Left forelimb (tissue), 1 donor: ENCODE data around the gene SASH1.

Experiments
- DNase-seq: peaks from one replicate; pipeline ENCODE4 v3.0.0-alpha.2; 2018; ENCODE audit warnings: low spot score

The SASH1 gene

DNA sequence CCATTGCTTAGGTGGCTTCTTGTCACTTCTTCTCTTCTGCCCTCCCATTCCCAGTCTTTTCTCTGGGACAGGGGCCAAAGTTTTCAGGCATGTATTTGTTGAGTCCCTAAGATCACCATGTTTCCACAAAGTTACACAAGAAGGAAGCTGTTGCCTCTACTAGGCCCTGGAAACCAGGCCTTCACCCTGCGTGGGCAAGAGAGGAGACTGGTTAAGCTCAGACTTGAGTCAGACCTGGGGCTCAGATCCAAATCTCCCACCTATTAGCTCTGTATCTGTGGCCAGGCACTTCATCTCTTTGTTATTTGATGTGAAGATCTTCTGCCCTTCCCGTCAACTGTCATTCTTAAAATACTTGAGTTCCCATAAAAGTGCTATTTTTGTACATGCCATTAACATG, 154.6 kb downstream of the SASH1 start:
- DNase-seq: no peak

DNA sequence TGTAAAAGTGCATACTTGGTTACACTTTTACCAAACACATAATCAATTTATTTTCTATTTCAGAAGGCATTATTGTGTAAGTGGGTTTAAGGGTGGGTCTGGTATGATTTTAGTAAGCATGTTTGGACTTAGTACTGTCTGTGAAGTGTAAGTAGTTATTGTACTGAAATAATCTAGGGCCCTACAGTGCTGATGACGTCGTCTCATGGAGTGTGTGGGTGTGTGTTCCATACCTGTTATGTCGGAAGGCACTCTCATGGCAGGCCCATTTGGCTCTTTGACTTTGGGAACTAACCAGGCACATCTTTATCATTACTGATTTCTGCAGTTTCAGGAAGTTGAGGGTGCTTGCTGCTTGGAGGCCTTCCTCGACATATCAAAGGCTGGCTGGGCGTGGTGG, 155.1 kb downstream of the SASH1 start:
- no peak for DNase-seq

DNA sequence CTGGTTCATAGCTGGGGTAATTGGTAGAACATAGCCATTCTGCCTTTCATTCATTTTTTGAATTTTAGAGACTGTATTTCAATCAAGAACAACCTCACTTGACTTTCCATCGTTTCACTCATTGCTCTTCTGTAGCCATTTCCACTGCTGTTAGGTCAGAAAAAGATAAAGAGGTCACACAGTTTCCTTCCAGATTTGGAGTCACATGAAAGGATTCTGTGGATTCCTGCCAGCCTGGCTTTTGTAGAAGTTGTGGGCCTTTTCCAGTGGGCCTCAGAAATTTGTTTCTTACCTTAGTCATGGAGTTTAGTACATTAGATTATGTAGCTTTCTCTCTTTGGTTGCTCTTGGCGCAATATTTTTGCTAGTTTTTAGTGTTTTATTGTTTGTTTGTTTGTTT, 157.8 kb downstream of the SASH1 start:
- no peak for DNase-seq

DNA sequence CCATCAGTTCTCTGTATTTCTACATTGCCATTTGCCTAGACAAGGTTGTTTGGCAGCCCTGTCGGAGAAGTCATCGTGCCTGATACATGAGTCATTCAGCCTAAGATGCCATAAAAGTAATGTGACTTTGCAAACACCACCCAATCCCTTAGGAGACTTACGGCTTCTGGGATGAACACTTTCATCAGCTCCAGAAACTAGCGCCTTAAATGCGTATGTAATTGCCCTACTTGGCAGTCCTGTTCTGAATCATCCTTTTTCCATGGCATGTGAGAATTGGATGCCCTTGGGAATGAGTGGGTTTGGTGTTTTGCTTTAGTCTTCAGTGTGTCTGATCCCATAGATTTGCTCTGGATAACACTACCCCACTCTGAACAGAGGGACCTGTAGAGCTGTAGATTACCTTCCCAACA, 158.5 kb downstream of the SASH1 start:
- no peak for DNase-seq

DNA sequence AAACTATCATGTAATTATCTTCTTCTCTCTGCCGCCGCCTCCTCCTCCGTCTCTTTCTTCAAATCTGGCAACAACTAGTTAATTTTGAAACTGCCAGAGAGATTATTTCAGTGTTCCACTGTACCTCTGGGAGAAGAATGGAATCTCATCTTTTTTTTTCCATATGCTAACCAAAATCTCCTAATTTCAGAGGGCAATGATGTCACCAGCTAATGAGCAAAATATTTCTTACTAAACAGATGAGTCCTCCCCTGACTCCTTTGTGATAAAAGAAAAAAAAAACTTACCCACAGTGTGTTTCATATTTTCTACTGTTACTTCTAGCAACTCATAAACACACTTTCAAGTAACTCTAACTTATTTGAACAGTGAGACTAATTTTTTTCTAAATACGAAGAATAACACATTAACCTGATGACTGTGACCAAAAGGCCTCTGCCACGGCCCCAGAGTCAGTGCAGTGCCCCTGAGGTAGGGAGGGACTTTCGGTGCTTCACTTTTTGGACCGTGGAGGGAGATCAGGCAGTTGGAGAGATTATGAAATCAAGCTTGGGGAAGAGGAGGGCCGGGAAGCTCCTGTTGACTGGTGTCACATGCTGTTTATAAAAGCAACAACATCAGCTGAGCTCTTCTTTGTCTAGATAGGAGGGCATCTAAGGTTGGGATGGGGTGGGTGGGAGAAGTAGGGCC, 159.6 kb downstream of the SASH1 start:
- no peak for DNase-seq

DNA sequence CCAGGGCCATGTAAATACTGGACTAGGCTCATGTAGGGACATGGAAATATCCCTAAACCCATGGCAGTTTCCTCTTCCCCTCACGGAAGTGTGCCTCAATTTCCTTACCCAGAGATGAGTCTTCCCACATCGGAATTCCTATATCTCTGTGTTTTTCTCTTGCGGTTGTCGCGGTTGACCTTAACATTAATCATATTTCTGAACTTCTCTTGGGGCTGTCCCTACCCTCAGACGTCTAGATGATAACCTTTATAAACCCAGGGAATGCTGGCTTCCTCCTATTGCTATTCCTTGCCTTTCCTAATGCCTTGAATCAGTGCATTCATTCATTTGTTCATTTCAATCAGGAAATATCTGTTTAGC, 160.1 kb downstream of the SASH1 start:
- DNase-seq: no peak

DNA sequence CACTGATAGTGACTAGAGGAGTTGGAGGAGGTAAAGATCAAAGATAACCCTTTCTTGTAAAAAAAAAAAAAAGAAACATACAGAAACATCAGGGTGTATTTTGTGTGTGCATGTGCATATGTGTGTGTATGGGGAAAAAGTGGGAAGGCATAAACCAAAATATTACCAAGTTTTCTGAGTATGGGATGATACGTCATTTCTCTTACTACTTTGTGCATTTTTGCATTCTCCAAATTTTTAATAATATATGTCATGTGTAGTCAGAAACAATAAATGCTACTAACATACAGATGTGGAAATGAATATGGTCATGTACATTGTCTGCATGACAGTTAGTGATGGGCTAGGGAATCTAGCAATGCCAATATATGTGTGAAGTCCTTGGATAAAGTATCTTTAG, 161.1 kb downstream of the SASH1 start:
- no peak for DNase-seq

DNA sequence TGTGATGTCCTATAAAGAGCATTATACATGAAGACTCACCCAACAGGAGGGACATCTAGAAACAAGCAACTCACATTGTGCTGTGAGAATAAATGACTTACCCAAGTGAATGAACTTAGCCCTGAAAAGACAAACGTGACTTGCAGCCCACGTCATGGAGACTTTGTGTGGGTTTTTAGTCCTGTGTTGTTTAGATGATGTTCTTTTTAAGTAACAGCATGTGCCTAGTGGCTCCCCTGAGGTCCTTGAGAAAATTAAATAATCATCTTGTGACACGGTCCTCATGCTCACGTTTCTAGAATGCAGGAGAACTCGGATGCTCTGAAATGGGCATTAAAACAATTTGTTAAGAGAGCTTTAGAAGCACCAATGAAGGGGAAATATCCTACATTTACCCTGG, 165.1 kb downstream of the SASH1 start:
- DNase-seq: no peak

DNA sequence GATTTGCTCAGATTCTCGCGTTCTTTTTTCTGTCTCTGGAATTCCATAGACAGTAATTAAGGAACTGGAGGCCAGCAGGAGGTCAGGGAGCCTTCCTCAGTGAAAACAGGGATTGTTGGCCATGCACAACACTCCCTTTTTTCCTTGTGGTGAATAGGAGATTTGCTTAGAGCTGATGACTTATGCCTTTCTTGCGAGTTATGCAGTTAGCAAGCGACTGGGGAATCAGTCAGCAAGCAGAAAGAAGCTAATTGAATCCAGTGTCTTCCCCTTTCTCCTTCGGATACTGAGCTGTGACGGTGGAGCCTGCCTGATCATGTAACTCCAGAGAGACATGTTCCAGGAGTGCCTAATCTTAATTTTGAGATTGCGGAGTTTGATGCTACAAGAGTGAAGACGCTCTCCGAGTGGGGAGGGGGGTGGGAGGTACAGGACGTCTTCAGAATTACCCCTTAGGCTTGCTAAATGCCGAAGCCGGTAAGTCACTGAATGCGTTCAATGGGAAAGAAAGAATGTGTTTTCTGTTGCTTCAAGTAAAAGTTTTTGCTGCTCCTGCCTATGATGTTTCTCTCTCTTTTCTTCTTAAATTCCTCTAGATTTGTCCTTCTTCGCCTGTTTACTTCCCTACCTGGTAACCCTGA, 165.9 kb downstream of the SASH1 start:
- DNase-seq: no peak

DNA sequence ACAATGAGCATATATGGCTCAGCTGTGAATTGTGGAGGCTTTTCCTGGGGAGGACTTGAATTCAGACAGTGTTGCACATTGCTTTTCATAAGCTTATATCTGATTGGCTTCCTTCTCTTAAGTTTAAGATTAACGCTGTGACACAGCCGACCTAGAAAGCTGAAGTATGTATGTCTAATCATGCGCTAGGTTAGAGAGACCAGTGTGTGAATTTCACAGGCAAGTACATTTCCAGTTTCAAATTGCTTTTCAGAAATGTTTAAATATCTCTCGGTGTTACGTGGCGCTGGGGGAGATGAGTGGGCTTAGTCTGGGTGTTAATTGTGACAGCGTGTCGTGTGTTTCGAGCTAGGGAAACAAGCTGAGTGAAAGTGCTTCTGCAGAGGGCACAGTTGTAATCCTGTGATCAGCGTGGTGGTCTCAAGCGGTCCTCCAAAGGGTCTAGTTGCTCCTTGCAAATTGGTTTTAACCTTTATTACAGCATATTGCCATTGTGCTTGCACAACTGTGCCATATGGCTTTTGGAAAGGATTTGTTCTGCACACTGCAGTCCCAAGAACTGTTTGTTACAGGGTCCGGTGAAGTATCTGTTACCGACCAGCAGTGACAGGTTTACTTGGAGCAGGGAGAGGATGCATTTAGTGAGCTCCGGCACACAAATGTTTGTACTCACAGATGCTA, 166.6 kb downstream of the SASH1 start:
- no peak for DNase-seq

DNA sequence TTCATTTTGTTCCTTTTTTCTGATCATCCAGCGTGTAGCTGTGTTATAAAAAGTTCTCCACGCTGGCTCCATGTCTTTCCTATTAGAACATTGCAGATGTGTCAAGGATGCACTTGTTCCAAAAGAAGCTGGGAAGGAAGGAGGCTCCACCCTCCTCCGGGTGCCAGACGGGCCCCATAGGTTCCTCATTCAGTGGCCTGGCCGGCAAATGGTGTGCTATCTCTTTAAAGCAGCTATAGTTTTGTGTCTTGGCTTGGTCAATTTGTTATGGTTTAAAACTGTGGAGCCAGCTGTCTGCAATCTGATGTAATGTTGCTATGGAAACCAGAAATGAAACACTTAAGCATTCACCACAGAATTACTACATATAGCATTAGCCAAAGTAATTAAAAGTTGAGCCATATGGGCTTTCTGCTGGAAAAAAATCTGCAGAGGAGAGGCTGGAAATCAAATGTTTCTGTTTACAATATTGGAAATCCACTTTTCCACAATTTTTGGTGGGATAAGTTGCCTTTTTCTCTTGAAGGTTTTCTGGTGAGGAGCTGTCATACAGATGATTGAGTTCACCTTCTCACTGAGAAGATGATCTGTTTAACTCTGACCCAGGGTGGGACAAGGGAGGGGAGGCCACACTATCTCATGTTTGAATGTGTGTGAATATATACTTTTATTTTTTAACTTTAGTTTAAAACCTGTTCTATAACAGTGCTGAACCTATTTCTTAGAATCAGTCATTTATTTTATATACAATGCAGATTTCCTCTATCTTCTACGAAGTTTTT, 167.4 kb downstream of the SASH1 start:
- DNase-seq: peak; percentile 94

DNA sequence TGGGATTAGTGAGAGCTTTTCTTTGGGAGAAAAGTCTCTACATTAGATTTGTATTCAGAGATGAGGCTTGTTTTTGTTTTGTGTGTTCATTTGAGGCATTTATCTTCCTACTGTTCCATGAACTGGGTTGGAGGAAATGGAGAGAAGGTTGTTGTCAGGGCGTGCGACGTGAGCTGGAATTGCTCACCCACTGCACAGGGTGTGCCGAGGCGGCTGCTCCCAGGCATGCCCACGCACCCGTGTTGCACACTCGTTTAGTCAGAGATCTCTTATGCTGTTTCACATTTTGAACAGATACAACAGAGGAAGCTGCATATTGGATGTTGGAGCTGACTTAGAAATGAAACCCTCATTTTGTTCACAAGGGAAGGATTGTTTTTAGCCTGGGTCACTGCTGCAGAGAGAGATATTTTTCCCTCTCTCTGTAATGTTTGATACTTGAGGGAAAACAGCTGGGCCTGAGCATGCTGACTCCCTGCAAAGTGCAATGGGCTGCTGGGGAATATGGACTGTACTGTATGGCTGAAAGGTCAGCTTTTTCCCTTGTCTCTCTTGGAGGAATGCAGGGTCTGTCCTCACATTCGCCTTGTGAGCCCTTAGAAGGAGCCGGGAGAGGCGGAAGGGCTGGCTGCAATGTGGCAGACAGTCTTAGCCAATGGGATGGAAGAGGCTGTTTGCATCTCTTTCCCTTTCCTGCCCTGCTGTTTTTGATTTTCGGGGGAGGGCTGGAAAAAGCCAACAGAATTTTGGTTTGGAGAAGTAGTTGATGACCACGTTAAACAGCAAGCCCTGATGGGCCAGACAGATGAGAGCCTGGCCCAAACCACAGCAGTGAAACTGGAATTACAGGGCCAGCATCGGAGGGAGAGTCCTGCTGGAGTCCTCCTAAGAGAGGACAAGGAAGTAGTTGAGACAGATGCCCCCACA, 170.8 kb downstream of the SASH1 start:
- DNase-seq: peak; percentile 81

DNA sequence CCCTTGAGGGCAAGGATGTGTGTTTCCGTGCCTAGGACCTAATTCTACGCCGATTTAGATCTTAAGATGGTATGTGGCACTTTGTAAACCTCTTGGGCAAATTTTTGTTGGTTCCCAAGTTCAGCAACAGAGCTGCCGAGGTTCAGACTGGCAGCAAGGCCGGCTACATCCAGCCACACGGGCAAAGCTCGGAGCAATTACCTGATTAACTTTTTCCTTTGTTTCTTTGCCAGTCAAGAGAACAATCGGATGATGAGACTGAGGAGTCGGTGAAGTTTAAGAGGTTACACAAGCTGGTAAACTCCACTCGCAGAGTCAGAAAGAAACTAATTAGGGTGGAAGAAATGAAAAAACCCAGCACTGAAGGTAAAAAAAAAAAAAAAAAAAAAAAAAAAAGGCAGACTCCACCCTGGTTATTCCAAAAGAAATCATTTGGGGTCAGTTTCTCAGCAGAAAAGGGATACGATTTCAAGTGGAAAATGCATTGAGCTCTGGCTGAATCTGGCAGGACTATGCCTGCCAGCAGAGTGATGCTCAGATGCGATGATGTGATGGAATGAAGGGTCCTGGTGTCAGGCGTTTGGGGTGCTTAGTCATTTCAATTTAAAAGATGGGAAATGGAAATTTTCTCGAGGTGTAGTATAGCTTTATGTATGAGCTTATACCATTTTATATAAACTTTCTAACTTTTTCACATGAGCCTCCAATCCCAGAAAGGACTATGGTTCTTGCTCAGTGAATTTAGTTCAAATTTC, 171.6 kb downstream of the SASH1 start:
- no peak for DNase-seq

DNA sequence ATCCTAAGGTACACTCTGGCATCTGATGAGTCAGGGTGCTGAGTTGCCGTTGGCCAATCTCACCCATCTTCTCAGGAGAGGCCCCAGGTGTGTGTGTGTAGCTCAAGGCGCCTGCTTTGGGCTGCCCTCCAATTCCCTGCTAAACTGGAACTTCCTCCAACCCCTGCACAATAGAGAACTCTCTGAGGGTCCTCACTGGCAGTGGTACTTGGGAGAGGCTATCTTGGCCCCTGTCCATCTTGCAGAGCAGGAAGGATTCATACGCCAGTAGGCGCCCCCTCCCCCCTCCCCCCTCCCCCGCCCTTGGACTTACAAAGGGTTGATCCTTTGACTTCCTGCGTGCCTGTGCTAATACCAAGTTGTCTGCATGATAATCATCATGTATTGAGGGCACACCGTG, 173.6 kb downstream of the SASH1 start:
- no peak for DNase-seq

DNA sequence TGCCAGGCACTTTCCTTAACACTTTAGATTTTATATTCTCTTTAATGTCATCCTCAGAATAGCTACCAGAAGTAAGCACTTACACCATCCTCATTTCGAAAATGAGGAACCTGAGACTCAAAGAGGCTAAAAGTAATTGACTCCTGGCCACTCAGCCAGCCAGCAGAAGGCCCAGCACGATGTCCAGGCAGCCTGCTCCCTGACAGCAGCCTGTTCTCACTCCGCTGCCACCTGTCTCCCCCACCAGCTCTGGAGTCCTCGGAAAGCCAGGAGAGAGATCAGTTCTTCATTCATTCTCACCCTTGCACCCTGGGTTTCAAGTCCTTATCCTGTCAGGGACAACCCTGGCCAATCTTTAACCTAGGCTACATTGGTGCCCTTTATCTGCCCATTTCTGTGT, 174.0 kb downstream of the SASH1 start:
- no peak for DNase-seq

DNA sequence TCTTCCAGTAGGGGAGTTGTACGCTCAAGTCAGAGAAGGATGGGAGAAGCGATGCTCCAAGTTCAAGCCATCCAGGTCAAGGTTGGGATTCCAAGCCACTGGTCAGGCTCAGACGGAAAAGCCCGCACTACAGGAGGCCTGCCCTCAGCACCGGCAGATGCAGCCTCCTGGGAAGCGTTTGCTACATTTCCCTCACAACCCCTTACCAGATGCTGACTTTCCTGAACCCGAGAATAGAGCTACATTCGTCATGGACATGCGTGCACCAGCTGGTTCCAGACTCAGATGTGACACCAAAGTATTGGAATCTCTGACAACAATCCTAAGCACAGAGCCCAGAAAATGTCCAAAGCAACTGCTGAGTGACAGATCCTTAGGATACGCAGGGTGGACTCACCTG, 174.8 kb downstream of the SASH1 start:
- DNase-seq: no peak

DNA sequence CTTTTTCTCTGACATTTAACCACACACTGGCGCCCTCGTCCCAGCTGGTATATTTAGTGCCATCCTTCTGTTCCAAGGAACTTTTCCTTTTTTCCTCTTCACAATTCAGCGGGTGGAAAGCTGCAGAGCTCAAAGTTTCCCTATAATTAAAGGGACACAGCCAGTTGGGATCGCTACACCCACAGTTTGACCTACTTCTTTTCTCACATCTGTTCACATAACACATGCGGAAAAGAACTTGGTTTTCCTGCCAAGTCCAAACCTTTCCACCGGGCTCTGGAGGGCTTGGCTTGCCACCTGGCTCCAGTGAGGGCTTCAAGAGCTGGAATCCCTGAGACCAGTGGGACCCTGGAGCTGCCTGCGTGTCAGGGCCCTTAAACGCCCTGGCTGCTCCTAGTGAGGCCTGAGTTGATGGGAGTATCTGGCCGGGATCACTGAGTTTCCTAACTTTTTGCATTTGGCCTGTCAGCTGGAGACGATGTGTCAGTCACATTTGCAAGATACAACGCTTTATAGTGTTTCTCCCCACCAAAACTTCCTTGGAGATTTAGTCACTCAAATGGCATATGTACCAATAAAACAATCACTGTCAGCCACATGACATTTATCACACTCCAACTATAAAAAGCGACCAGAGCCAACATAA, 176.0 kb downstream of the SASH1 start:
- peak; percentile 82 for DNase-seq

DNA sequence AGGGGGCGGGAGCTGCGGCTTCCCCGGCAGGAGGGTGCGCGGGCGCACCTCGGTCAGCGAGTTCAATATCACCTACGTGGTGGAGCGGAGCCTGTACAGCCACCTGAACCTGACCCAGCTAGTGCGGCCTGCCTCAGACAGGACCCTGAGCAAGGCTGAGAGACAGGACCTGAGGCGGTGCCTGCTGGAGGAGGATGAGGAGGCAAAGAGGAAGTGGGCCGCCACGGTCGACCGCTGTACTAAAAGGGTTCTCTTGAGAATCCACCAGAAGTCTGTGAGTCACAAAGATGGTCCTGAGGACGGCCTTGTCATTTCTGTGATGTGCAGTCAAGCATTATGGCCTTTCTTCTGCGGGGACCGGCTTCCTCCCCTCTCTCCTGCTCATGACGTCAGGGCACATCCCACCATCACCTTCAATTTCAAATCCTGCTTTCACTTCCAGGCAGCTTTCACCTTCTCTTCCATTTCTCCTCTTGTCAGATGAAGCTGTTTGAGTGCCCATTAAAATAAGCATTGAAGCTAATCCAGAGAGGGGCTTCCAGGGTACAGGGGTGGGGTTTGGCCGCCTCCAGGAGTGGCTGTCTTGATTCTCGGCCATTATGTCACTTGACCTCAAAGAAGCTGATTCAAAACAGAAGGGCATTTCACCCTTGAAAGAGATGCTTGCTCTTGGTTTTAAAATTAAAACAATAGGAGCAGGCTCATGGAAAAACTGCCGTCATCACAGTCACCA, 177.6 kb downstream of the SASH1 start:
- DNase-seq: no peak

DNA sequence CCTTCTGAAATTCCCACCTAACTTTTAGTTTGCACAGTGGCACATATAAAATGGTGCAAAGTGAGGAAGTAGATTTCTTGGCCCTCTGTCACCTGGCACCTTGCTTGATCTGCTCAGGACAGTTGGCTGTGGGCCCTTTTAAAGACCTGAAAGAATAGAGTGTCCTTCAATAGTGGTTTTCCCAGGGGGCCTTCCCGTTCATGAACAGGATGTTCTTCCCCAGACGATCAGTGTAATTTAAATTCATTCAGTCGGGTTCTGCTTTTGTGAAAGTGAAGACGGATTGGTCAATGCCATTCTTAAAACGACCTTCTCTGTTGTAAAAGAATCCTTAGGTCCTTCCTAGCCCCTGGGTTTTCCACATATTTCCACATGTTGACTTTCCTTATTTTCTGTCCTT, 178.5 kb downstream of the SASH1 start:
- DNase-seq: no peak

DNA sequence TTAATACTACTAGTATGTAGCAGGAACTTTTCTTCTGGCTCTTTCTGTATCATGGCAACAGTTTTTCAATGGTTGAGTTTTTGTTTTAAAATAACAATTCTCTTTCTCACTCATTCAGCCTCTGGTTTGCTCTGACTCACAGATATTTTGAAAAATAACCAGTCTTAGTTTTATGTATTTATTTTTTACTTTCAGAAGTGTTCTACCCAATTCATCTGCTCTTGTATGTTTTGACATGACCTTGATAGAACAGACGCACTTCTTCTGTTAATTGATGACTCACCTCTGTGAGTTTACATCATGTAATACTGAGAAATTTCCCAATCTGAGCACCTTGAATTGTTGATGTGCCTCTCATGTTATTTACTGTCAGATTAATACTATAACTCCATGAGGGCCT, 178.9 kb downstream of the SASH1 start:
- no peak for DNase-seq
